NOMO-1 (cell line): ENCODE results near the gene SLC25A38.

ENCODE experiments used
- DNase-seq, 2 experiments: peaks; one replicate each; lab custom pipeline; 2025; ENCODE audit not compliant: unreplicated experiment in 2 of 2; lab: John Stamatoyannopoulos, UW

Gene SLC25A38

GRCh38 chr3:39376959-39377634, 6.1 kb upstream of the SLC25A38 start:
- no peak for DNase-seq

GRCh38 chr3:39378088-39378487, 5.1 kb upstream of the SLC25A38 start:
- DNase-seq: no peak

GRCh38 chr3:39378957-39379777, 4.0 kb upstream of the SLC25A38 start:
- no peak for DNase-seq

- no peak for DNase-seq
Measured at GRCh38 chr3:39379778-39380155, 3.4 kb upstream of the SLC25A38 start.

- DNase-seq: no peak
Measured at GRCh38 chr3:39381432-39381831, 1.7 kb upstream of the SLC25A38 start.

GRCh38 chr3:39383881-39384664, 903 bp downstream of the SLC25A38 start:
- DNase-seq: no peak

GRCh38 chr3:39384665-39385000, 1.5 kb downstream of the SLC25A38 start:
- DNase-seq: no peak

- DNase-seq: no peak
Measured at GRCh38 chr3:39385456-39386090, 2.4 kb downstream of the SLC25A38 start.

- no peak for DNase-seq
Measured at GRCh38 chr3:39386318-39386717, 3.1 kb downstream of the SLC25A38 start.

- no peak for DNase-seq
Measured at GRCh38 chr3:39387411-39387975, 4.3 kb downstream of the SLC25A38 start.

- no peak for DNase-seq
Measured at GRCh38 chr3:39388153-39388552, 5.0 kb downstream of the SLC25A38 start.

GRCh38 chr3:39388741-39389248, 5.6 kb downstream of the SLC25A38 start:
- no peak for DNase-seq

GRCh38 chr3:39390181-39390580, 7.0 kb downstream of the SLC25A38 start:
- no peak for DNase-seq

GRCh38 chr3:39396690-39397089, 13.5 kb downstream of the SLC25A38 start:
- DNase-seq: no peak

- DNase-seq: no peak
Measured at GRCh38 chr3:39398700-39399099, 15.5 kb downstream of the SLC25A38 start.

GRCh38 chr3:39401983-39402382, 18.8 kb downstream of the SLC25A38 start:
- peak; percentile 10 to 23 for DNase-seq

- no peak for DNase-seq
Measured at GRCh38 chr3:39404943-39405686, 21.9 kb downstream of the SLC25A38 start.

GRCh38 chr3:39405687-39406367, 22.7 kb downstream of the SLC25A38 start:
- no peak for DNase-seq
